IMR-90 (cell line): ENCODE measurements around the gene NRF1. TPM values are rescaled to one million over a fixed set of nuclear protein-coding genes. Genes with fewer than 3 reads are reported as not detected.

Source experiments
- ATAC-seq: fragments of 200-7000 bp; cut with Tn5 transposase; 2 replicates; pipeline ENCODE4 v1.9.1; 2020; ENCODE audit warnings: low read depth, mild to moderate bottlenecking, moderate library complexity
- BruUV-seq: library from RNA; stranded (reverse); fragments of 400-500 nt; replicated peaks from 2 replicates; lab custom pipeline; 2021; lab: Mats Ljungman, UMichigan
- CTCF ChIA-PET: fragments of 300-600 bp; formaldehyde crosslinking; extraction: SDS; loops from one replicate; lab custom pipeline; 2021; ENCODE audit warnings: antibody characterized with exemption; lab: Yijun Ruan, JAX
- POLR2A ChIA-PET: fragments of 300-600 bp; sonication (Branson Sonifier 250); formaldehyde crosslinking; loops from one replicate; lab custom pipeline; 2022; ENCODE audit warnings: antibody characterized with exemption; ENCODE audit not compliant: unreplicated experiment; lab: Charles Lee
- DNase-seq: peaks from one replicate; pipeline ENCODE4 v3.0.0; 2013
- H2AFZ ChIP-seq: replicated peaks from 2 replicates; pipeline ENCODE3; 2013; ENCODE audit warnings: low read length, mild to moderate bottlenecking; ENCODE audit not compliant: poor library complexity
- H2AK5ac ChIP-seq: 2 replicates; pipeline ENCODE4 v1.6.1; 2013; ENCODE audit warnings: low read depth, low read length, inconsistent platforms
- H2AK9ac ChIP-seq: replicated peaks from 2 replicates; pipeline ENCODE3; 2013; ENCODE audit warnings: mild to moderate bottlenecking, low read depth, low read length, moderate library complexity; ENCODE audit not compliant: poor library complexity
- H2BK120ac ChIP-seq: 2 replicates; pipeline ENCODE4 v1.6.1; 2013; ENCODE audit warnings: low read depth, low read length, inconsistent platforms
- H2BK15ac ChIP-seq: 3 replicates; pipeline ENCODE4 v1.6.1; 2013; ENCODE audit warnings: low read depth, low read length, inconsistent platforms
- H2BK20ac ChIP-seq: 2 replicates; pipeline ENCODE4 v1.6.1; 2013; ENCODE audit warnings: low read depth, mild to moderate bottlenecking, inconsistent platforms, low read length, moderate library complexity
- H2BK5ac ChIP-seq: 2 replicates; pipeline ENCODE4 v1.6.1; 2013; ENCODE audit warnings: mild to moderate bottlenecking, low read depth, low read length, inconsistent platforms; ENCODE audit not compliant: poor library complexity, severe bottlenecking
- H3K14ac ChIP-seq: replicated peaks from 2 replicates; pipeline ENCODE4 v1.6.1; 2013; ENCODE audit warnings: low read depth, low read length, inconsistent platforms
- H3K18ac ChIP-seq: 2 replicates; pipeline ENCODE4 v1.6.1; 2013; ENCODE audit warnings: low read depth, low read length, control low read depth
- H3K23ac ChIP-seq: 2 replicates; pipeline ENCODE4 v1.6.1; 2013; ENCODE audit warnings: low read depth, low read length, inconsistent platforms
- H3K27ac ChIP-seq: 2 replicates; pipeline ENCODE4 v1.5.1; 2013; ENCODE audit warnings: mild to moderate bottlenecking, control low read depth, low read length; ENCODE audit not compliant: insufficient read depth
- H3K27me3 ChIP-seq: 2 replicates; pipeline ENCODE4 v1.6.1; 2013; ENCODE audit warnings: low read length; ENCODE audit not compliant: control insufficient read depth, insufficient read depth
- H3K36me3 ChIP-seq: 2 replicates; pipeline ENCODE4 v1.6.1; 2013; ENCODE audit warnings: low read length, mixed read lengths; ENCODE audit not compliant: control insufficient read depth, insufficient read depth
- H3K4ac ChIP-seq: 2 replicates; pipeline ENCODE4 v1.6.1; 2013; ENCODE audit warnings: low read depth, low read length, inconsistent platforms
- H3K4me1 ChIP-seq: 2 replicates; pipeline ENCODE4 v1.6.1; 2013; ENCODE audit warnings: low read length, mixed read lengths; ENCODE audit not compliant: control insufficient read depth, insufficient read depth
- H3K4me2 ChIP-seq: 2 replicates; pipeline ENCODE4 v1.6.1; 2013; ENCODE audit warnings: low read depth, mild to moderate bottlenecking, control low read depth, low read length, moderate library complexity
- H3K4me3 ChIP-seq: 2 replicates; pipeline ENCODE4 v1.5.1; 2013; ENCODE audit warnings: low read depth, mild to moderate bottlenecking, control low read depth, low read length, moderate library complexity; ENCODE audit not compliant: insufficient read depth
- H3K56ac ChIP-seq: 2 replicates; pipeline ENCODE4 v1.6.1; 2013; ENCODE audit warnings: low read length, inconsistent platforms; ENCODE audit not compliant: insufficient read depth; ENCODE audit errors: extremely low read depth
- H3K79me1 ChIP-seq, 2 experiments: 2 replicates each; pipeline ENCODE4 v1.6.1; 2013; ENCODE audit warnings: low read length in 2 of 2, inconsistent platforms in 1 of 2, low read depth in 1 of 2
- H3K9ac ChIP-seq: 2 replicates; pipeline ENCODE4 v1.6.1; 2013; ENCODE audit warnings: low read depth, low read length, control low read depth
- H3K9me1 ChIP-seq: 2 replicates; pipeline ENCODE4 v1.6.1; 2013; ENCODE audit warnings: low read length, inconsistent platforms; ENCODE audit not compliant: insufficient read depth
- H3K9me3 ChIP-seq: 2 replicates; pipeline ENCODE4 v1.6.1; 2013; ENCODE audit warnings: low read length; ENCODE audit not compliant: control insufficient read depth, insufficient read depth
- H4K20me1 ChIP-seq: 2 replicates; pipeline ENCODE4 v1.6.1; 2013; ENCODE audit warnings: low read length, inconsistent platforms; ENCODE audit not compliant: insufficient read depth
- H4K5ac ChIP-seq: 2 replicates; pipeline ENCODE4 v1.6.1; 2013; ENCODE audit warnings: mild to moderate bottlenecking, low read depth, low read length, control low read depth
- H4K8ac ChIP-seq, 2 experiments: 2 replicates each; pipeline ENCODE4 v1.6.1; 2013; ENCODE audit warnings: low read depth in 2 of 2, low read length in 2 of 2, control low read depth in 1 of 2, inconsistent platforms in 1 of 2
- H4K91ac ChIP-seq: 2 replicates; pipeline ENCODE4 v1.6.1; 2013; ENCODE audit warnings: low read depth, low read length, inconsistent platforms; ENCODE audit not compliant: insufficient read depth
- CEBPB ChIP-seq: IDR thresholded peaks from 2 replicates; pipeline ENCODE4 v1.6.1; 2012; ENCODE audit warnings: low read depth, low read length, improper control_type of control experiment
- CTCF ChIP-seq: conservative IDR thresholded peaks from 2 replicates; pipeline ENCODE4 v1.5.1; 2012; ENCODE audit warnings: mild to moderate bottlenecking, low read depth, low read length, improper control_type of control experiment
- MAZ ChIP-seq: IDR thresholded peaks from 2 replicates; pipeline ENCODE4 v1.6.1; 2012; ENCODE audit warnings: low read depth, mild to moderate bottlenecking, low read length, improper control_type of control experiment, moderate library complexity, borderline replicate concordance
- MXI1 ChIP-seq: IDR thresholded peaks from 2 replicates; pipeline ENCODE4 v1.6.1; 2012; ENCODE audit warnings: low read depth, mild to moderate bottlenecking, low read length, moderate library complexity, borderline replicate concordance
- POLR2A ChIP-seq: IDR thresholded peaks from 2 replicates; pipeline ENCODE4 v1.6.1; 2012; ENCODE audit warnings: mild to moderate bottlenecking, low read depth, low read length
- RAD21 ChIP-seq: IDR thresholded peaks from 2 replicates; pipeline ENCODE4 v1.6.1; 2012; ENCODE audit warnings: low read length, improper control_type of control experiment
- RFX5 ChIP-seq: IDR thresholded peaks from 2 replicates; pipeline ENCODE4 v1.8.0; 2012; ENCODE audit warnings: low read depth, mild to moderate bottlenecking, low read length, moderate library complexity
- SMC3 ChIP-seq: fragments of 150-350 bp; IDR thresholded peaks from 2 replicates; pipeline ENCODE4 v1.6.1; 2016; ENCODE audit warnings: low read depth, mild to moderate bottlenecking, antibody characterized with exemption, low read length, moderate library complexity
- WGBS, 2 experiments: methylation state at CpG; one replicate each; pipeline versions ENCODE4 v1.1.5 to v1.1.7; 2013; ENCODE audit warnings: missing lambda C conversion rate in 2 of 2; ENCODE audit not compliant: insufficient read length in 1 of 2; ENCODE audit errors: extremely low coverage in 2 of 2; 5-methylcytosine and 5-hydroxymethylcytosine counted together
- dilution Hi-C: fragments of 300-500 bp; cut with HindIII; formaldehyde crosslinking; loops from one replicate; pipeline ENCODE4 v1.14.3; 2018; ENCODE audit warnings: low sequenced_read_pairs; ENCODE audit not compliant: unreplicated experiment
- in situ Hi-C: fragments of 300-500 bp; cut with MboI; formaldehyde crosslinking; loops from 3 replicates; pipeline ENCODE4 v1.14.3; 2019; ENCODE audit warnings: low sequenced_read_pairs, inconsistent platforms, mixed read lengths
- intact Hi-C: fragments of 100-400 bp; cut with micrococcal nuclease; formaldehyde crosslinking; loops from 2 replicates; pipeline ENCODE4 v1.10.0; 2022
- polyA plus RNA-seq, 3 experiments: library from polyadenylated mRNA; depleted of rRNA; stranded (reverse); fragments of >200 nt; gene quantifications; 2 replicates each; pipeline ENCODE4 v1.2.3, GENCODE V29; 2012; ENCODE audit warnings: low replicate concordance in 1 of 3
- total RNA-seq: library from RNA; depleted of rRNA; stranded (reverse); fragments of >200 nt; gene quantifications from 2 replicates; pipeline ENCODE4 v1.2.3, GENCODE V29; 2012

The NRF1 gene
- total and polyA plus RNA-seq, 2 of the 4 experiments (the other 2 are of a cell fraction): 11.4 to 15.8 TPM

- Histone ChIP-seq H3K14ac (no peak overlapping the region), H2BK15ac (no peak overlapping the region), H3K36me3 (peaks cover 9% of the 10 kb centered on the region), H2BK5ac (no peak overlapping the region), H3K9me3 (no peaks in the 10 kb centered on the region), H2AK5ac (no peak overlapping the region), H4K91ac (no peak overlapping the region), H2BK120ac (peak overlapping the region; percentile 2; the same call in 1 of the 2 replicates), H3K9me1 (peaks cover 11% of the 10 kb centered on the region), H3K18ac (no peak overlapping the region), H3K9ac (no peak overlapping the region), H3K4me1 (peaks cover 2% of the 10 kb centered on the region), H3K4ac (peak overlapping the region; percentile 46), H3K27ac (no peak overlapping the region), H4K5ac (no peak overlapping the region), H3K4me2 (no peak overlapping the region), H3K79me1 (peaks cover 0 to 14% of the 10 kb centered on the region in 2 experiments; a peak in 3 of 4 replicates), H4K20me1 (no peaks in the 10 kb centered on the region), H3K4me3 (no peak overlapping the region), H3K56ac (no peak overlapping the region), H4K8ac (no peak overlapping the region), H2AK9ac (peak overlapping the region; percentile 15), H2BK20ac (no peak overlapping the region), H3K23ac (no peak overlapping the region), H2AFZ (peak overlapping the region; percentile 47), H3K27me3 (no peaks in the 10 kb centered on the region)
- no peak for TF ChIP-seq CTCF
- no peak for TF ChIP-seq MXI1
- no peak for TF ChIP-seq RAD21
- no peak for TF ChIP-seq POLR2A
- TF ChIP-seq CEBPB: no peak
- TF ChIP-seq MAZ: no peak
- no peak for TF ChIP-seq SMC3
- TF ChIP-seq RFX5: no peak
- POLR2A ChIA-PET: no interaction called here
- no peak for ATAC-seq
- CTCF ChIA-PET: no interaction called here
- in situ Hi-C loops: no loop called here
- WGBS, 2 experiments: 90% methylated on average over 3 of the region's 6 CpGs; no CpG with 5 or more reads in 1 of the 2 experiments
- no TSS peak for BruUV-seq
- intact Hi-C loops: no loop called here
- dilution Hi-C loops: no loop called here
- DNase-seq: no peak
These were observed 78.6 kb downstream of the NRF1 start for GRCh38 chr7:129689995-129690581.
